Ecto neural progenitor cell (in vitro differentiated cells): Measurements from ENCODE around the gene FRRS1.

Source experiments
- DNase-seq: peaks from one replicate; pipeline ENCODE4 v3.0.0-alpha.2; 2018; ENCODE audit warnings: low spot score

FRRS1 gene

DNA sequence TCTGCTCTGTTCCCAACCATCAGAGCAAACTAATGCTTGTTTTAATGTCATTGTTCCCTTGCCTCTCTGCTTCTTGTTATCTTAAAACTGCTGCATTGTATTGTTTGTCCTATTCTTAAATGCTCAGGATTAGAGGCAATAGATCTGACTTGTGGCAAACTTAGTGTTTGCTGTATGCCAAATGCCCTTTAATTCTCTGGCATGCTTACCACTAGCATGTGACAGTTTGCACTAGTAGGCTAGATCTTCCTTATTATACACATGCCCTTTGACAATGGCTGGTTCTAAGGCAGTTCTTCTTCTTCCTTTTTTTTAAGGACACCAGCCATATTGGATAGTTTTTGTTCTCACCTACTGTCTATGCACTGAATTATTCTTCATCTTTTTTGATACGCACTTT, 90.4 kb downstream of the FRRS1 start:
- DNase-seq: no peak

DNA sequence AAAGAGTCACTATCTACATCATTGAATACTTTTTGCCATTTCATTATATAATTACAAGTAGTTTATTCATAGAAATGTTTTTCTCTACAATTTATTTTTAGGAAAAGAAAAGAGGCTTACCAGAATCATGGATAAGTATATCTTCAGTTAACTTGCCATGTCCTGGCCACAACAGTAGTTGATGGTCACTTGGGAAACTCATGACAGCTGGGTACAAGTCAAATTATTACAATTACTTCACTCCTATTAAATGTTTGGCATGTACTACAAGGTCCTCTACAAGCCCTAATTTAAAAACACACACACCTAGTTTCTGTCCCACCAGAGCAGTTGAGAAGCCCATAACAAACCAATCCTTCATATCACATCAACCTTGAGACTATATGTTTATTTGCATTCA, 91.1 kb downstream of the FRRS1 start:
- no peak for DNase-seq

GRCh38 chr1:99674115-99675064, 92.0 kb downstream of the FRRS1 start:
- DNase-seq: no peak

- no peak for DNase-seq
These were observed 93.1 kb downstream of the FRRS1 start for GRCh38 chr1:99673315-99673714.

- no peak for DNase-seq
These were observed 93.8 kb downstream of the FRRS1 start for GRCh38 chr1:99672530-99673213.

GRCh38 chr1:99672038-99672437, 94.4 kb downstream of the FRRS1 start:
- DNase-seq: no peak

GRCh38 chr1:99670583-99670982, 95.9 kb downstream of the FRRS1 start:
- DNase-seq: no peak

DNA sequence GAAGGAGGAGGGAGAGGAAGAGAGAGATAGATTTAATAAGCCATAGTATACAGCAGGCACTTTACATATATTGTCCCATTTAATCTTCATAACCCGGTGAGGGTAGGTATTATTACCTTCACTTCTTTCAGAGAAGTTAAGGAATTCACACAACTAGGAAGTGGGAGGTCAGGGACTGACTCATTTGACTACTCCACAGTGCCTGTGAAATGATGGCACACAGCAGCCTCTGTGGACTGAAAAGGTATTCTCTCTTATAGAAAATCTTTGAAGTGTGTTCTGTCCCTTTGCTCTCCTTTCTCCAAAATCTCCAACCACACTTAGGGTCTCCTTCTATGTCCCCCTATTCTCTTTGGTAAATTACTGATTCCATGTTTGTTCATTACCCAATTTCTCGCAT, 96.6 kb downstream of the FRRS1 start:
- no peak for DNase-seq

GRCh38 chr1:99669376-99669775, 97.1 kb downstream of the FRRS1 start:
- no peak for DNase-seq

GRCh38 chr1:99665212-99665611, 101.2 kb downstream of the FRRS1 start:
- no peak for DNase-seq

DNA sequence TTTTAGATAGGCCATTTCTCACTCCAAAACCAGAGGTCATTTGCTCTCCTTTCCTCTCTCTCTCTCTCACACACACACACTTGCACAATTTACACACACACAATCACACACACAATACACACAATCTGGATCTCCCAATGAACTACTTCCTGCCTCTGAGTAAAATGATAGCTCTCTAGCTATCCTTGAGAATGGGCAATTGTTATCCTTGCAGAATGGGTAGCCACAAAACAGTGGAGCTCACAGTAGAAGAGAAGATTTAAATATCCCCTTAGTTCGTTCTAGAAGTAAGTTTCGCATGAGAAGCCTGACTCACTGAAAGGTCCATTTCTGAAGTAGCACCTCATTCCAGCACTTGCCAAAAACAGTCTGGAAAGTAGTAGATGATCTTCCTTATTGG, 102.9 kb downstream of the FRRS1 start:
- no peak for DNase-seq

GRCh38 chr1:99662539-99663080, 103.8 kb downstream of the FRRS1 start:
- no peak for DNase-seq

DNA sequence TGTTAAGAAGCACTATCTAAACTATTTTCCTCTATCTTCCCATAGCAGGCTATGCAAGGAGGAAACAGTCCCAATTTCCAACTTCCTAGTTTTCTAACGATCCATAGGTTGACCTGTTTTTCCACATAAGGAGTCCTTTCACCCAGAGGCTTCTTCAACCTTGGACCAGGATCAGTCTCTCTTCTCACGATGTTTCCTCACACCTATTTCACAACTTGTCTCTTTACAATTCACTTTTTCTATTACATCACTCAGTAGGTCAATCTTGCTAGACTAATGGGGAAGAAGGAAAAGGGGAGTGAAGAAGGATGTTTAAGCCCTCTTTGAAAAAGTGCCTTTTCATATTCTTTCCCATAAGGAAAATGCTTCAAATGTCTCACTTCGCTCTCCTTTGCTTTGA, 104.7 kb downstream of the FRRS1 start:
- DNase-seq: no peak

- DNase-seq: no peak
These were observed 105.9 kb downstream of the FRRS1 start for GRCh38 chr1:99660496-99660895.

- DNase-seq: no peak
These were observed 106.7 kb downstream of the FRRS1 start for GRCh38 chr1:99659755-99660210.
